WTC11 (cell line): ENCODE measurements around the gene RAB4A. TPM values are rescaled to one million over a fixed set of nuclear protein-coding genes. Genes with fewer than 3 reads are reported as not detected.

Experiments
- ATAC-seq: fragments of 200-7000 bp; cut with Tn5 transposase; 2 replicates; pipeline ENCODE4 v1.10.0; 2021; ENCODE audit warnings: mild to moderate bottlenecking, moderate library complexity
- CTCF ChIA-PET: fragments of 300-600 bp; sonication (Branson Sonifier 250); formaldehyde crosslinking; loops from one replicate; lab custom pipeline; 2021; ENCODE audit warnings: antibody characterized with exemption; lab: Charles Lee
- POLR2A ChIA-PET: fragments of 350-600 bp; sonication (Branson Sonifier 250); formaldehyde crosslinking; loops from one replicate; lab custom pipeline; 2021; ENCODE audit warnings: antibody characterized with exemption; lab: Charles Lee
- DNase-seq: peaks from one replicate; pipeline ENCODE4 v3.0.0; 2021; ENCODE audit warnings: low spot score
- H3K27ac Mint-ChIP-seq: 2 replicates; pipeline ENCODE4 v1.8.0; 2021; ENCODE audit warnings: mixed read lengths
- H3K27me3 Mint-ChIP-seq: 2 replicates; pipeline ENCODE4 v1.8.0; 2021; ENCODE audit warnings: low read depth, mild to moderate bottlenecking, moderate library complexity, mixed read lengths
- H3K36me3 Mint-ChIP-seq: 2 replicates; pipeline ENCODE4 v1.8.0; 2021; ENCODE audit warnings: mixed read lengths
- H3K4me1 Mint-ChIP-seq: 2 replicates; pipeline ENCODE4 v1.8.0; 2022; ENCODE audit warnings: mixed read lengths
- H3K4me3 Mint-ChIP-seq: 2 replicates; pipeline ENCODE4 v1.8.0; 2021; ENCODE audit warnings: mild to moderate bottlenecking, moderate library complexity, mixed read lengths
- H3K9me3 Mint-ChIP-seq: 2 replicates; pipeline ENCODE4 v1.8.0; 2021; ENCODE audit warnings: mixed read lengths
- ATF1 ChIP-seq: sonication (generic); formaldehyde crosslinking; IDR thresholded peaks from 2 replicates; pipeline ENCODE4 v1.8.1; 2023; ENCODE audit warnings: mild to moderate bottlenecking, moderate library complexity, missing genetic modification reagents
- ELF4 ChIP-seq: sonication (generic); formaldehyde crosslinking; IDR thresholded peaks from 2 replicates; pipeline ENCODE4 v1.8.1; 2022; ENCODE audit warnings: low read depth, mild to moderate bottlenecking, moderate library complexity, missing genetic modification reagents
- FOXJ3 ChIP-seq: sonication (generic); formaldehyde crosslinking; IDR thresholded peaks from 2 replicates; pipeline ENCODE4 v1.9.0; 2021; ENCODE audit warnings: missing genetic modification reagents, mild to moderate bottlenecking, borderline replicate concordance
- HMGA2 ChIP-seq: fragments of 250-450 bp; sonication (Bioruptor Pico); IDR thresholded peaks from 2 replicates; pipeline ENCODE4 v1.4.0; 2021; ENCODE audit warnings: mild to moderate bottlenecking, moderate library complexity
- KAT7 ChIP-seq: sonication (generic); formaldehyde crosslinking; IDR thresholded peaks from 2 replicates; pipeline ENCODE4 v1.8.1; 2023; ENCODE audit warnings: missing genetic modification reagents, mild to moderate bottlenecking, borderline replicate concordance
- SMAD3 ChIP-seq: sonication (generic); formaldehyde crosslinking; IDR thresholded peaks from 2 replicates; pipeline ENCODE4 v1.8.0; 2022; ENCODE audit warnings: missing genetic modification reagents, mild to moderate bottlenecking, borderline replicate concordance
- TP53 ChIP-seq: sonication (generic); formaldehyde crosslinking; IDR thresholded peaks from 2 replicates; pipeline ENCODE4 v1.8.1; 2023; ENCODE audit warnings: mild to moderate bottlenecking, missing genetic modification reagents
- ZNF138 ChIP-seq: sonication (generic); formaldehyde crosslinking; conservative IDR thresholded peaks from 2 replicates; pipeline ENCODE4 v1.8.1; 2022; ENCODE audit warnings: mild to moderate bottlenecking, moderate library complexity, missing genetic modification reagents
- ZNF232 ChIP-seq: sonication (generic); formaldehyde crosslinking; IDR thresholded peaks from 2 replicates; pipeline ENCODE4 v1.8.0; 2022; ENCODE audit warnings: mild to moderate bottlenecking, missing genetic modification reagents
- total RNA-seq: library from RNA; stranded (reverse); gene quantifications from 3 replicates; pipeline ENCODE4 v1.2.3, GENCODE V29; 2021
- TF ChIP-seq, protein P1 (sequence below): sonication (generic); formaldehyde crosslinking; IDR thresholded peaks from 2 replicates; pipeline ENCODE4 v1.8.0; 2022; ENCODE audit warnings: mild to moderate bottlenecking, missing genetic modification reagents
- TF ChIP-seq, protein P2 (sequence below): fragments of 250-450 bp; sonication (Bioruptor Pico); conservative IDR thresholded peaks from 2 replicates; pipeline ENCODE4 v1.9.0; 2021; ENCODE audit warnings: mild to moderate bottlenecking
- TF ChIP-seq, protein P3 (sequence below): sonication (generic); formaldehyde crosslinking; conservative IDR thresholded peaks from 2 replicates; pipeline ENCODE4 v1.8.1; 2022; ENCODE audit warnings: mild to moderate bottlenecking, missing genetic modification reagents
- TF ChIP-seq, protein P4 (sequence below): sonication (generic); formaldehyde crosslinking; conservative IDR thresholded peaks from 2 replicates; pipeline ENCODE4 v1.8.1; 2023; ENCODE audit warnings: mild to moderate bottlenecking, low read depth, missing genetic modification reagents, moderate library complexity
- TF ChIP-seq, protein P5 (sequence below): sonication (generic); formaldehyde crosslinking; IDR thresholded peaks from 2 replicates; pipeline ENCODE4 v1.8.1; 2023; ENCODE audit warnings: mild to moderate bottlenecking, missing genetic modification reagents, borderline replicate concordance
- TF ChIP-seq, protein P6 (sequence below): fragments of 250-450 bp; sonication (Bioruptor Pico); IDR thresholded peaks from 2 replicates; pipeline ENCODE4 v2.1.2; 2022; ENCODE audit warnings: mild to moderate bottlenecking, moderate library complexity
- TF ChIP-seq, protein P7 (sequence below): fragments of 250-450 bp; sonication (Bioruptor Pico); IDR thresholded peaks from 2 replicates; pipeline ENCODE4 v1.9.0; 2021; ENCODE audit warnings: mild to moderate bottlenecking

Gene RAB4A
- total RNA-seq, 1 experiment from 2014 or later: 67.9 TPM

DNA sequence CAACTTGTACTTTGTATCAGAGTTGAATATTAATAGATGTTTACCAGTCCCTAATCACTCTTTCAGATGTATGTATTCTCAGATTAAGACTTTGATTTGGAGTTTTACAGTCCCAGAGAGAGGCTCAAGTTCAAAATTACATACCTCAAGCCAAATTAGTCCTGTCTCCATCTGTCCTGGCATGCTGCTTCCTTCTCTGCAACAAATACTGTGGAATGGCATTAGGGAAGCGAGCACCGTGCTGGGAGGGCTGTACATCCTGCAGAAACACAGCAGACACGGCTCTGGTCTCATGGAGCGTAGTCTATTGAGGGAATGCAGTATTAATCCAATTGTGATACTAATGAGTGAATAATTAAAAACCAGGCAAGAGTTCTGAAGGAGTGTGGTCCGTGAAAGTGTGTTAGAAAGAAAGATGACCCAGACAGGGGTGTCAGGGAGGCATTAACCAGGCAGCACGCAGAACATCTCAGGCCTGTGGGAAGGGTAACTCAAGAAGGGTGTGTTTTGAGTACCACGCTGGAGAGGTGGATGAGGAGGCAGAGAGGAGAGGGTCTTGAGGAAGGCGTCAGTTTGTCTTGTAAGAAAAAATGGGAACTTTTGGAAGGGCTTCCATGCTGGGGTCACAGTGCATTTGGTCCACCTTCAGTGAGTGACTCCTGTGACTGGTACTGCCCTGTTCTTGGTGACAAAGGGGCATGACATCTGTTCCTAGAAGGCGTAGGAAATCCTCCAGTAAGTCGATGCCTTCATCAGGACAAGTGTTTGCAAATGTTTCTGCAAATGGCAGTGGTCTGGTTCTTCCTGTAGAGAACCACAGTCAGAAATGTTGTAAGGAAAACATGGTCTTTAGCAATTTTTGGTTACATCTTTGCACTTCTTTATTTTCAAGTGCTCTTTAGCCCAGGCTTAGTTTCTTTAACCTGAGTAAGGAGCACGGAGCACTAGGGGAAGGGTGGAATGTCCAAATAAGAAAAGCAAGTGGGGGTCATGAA lies 1.6 kb downstream of the RAB4A start:
- CTCF ChIA-PET: interaction anchor here (1.1 to 1.7 kb wide), 2 partner anchors 14 to 286 kb away, joined by 3 to 5 read pairs; partner anchors contain the start of gene ABCB10
- peak overlapping the region; percentile 97 for H3K4me3 Mint-ChIP-seq
- TF ChIP-seq, protein P1, sequence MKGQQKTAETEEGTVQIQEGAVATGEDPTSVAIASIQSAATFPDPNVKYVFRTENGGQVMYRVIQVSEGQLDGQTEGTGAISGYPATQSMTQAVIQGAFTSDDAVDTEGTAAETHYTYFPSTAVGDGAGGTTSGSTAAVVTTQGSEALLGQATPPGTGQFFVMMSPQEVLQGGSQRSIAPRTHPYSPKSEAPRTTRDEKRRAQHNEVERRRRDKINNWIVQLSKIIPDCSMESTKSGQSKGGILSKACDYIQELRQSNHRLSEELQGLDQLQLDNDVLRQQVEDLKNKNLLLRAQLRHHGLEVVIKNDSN: no peak
- TF ChIP-seq ZNF138 (CRISPR knock-in tag) (no peak), SMAD3 (CRISPR knock-in tag) (no peak), ELF4 (CRISPR knock-in tag) (no peak), HMGA2 (CRISPR knock-in tag) (no peak), ZNF232 (CRISPR knock-in tag) (no peak)
- TF ChIP-seq, protein P2, sequence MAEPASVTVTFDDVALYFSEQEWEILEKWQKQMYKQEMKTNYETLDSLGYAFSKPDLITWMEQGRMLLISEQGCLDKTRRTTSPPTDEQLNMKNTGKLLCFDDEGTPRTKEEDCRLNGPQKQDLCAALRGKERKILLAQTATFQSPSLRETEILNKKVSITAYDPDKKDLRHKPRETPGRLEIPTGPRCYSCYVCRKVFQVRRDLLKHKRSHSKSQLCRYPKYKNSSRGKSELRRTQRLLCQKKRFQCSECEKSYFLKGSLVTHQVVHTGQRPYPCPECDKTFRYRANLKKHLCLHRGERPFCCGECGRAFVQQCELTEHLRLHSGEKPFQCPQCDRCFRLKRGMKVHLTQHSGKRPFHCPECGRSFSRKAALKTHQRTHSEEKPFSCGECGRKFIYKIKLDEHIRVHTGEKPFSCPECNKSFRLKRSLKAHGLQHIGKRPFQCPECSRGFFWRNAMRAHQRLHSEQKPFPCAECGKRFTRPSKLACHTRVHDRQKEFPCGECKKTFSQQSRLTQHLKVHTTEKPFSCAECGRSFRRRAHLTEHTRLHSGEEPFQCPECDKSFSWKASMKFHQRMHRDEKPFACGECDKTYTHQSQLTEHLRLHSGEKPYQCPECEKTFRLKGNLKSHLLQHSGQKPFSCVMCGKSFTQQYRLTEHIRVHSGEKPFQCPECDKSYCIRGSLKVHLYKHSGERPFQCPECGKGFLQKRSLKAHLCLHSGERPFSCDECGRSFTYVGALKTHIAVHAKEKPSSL (CRISPR knock-in tag): no peak
- TF ChIP-seq, protein P3, sequence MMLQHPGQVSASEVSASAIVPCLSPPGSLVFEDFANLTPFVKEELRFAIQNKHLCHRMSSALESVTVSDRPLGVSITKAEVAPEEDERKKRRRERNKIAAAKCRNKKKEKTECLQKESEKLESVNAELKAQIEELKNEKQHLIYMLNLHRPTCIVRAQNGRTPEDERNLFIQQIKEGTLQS (CRISPR knock-in tag): no peak
- TF ChIP-seq, protein P4, sequence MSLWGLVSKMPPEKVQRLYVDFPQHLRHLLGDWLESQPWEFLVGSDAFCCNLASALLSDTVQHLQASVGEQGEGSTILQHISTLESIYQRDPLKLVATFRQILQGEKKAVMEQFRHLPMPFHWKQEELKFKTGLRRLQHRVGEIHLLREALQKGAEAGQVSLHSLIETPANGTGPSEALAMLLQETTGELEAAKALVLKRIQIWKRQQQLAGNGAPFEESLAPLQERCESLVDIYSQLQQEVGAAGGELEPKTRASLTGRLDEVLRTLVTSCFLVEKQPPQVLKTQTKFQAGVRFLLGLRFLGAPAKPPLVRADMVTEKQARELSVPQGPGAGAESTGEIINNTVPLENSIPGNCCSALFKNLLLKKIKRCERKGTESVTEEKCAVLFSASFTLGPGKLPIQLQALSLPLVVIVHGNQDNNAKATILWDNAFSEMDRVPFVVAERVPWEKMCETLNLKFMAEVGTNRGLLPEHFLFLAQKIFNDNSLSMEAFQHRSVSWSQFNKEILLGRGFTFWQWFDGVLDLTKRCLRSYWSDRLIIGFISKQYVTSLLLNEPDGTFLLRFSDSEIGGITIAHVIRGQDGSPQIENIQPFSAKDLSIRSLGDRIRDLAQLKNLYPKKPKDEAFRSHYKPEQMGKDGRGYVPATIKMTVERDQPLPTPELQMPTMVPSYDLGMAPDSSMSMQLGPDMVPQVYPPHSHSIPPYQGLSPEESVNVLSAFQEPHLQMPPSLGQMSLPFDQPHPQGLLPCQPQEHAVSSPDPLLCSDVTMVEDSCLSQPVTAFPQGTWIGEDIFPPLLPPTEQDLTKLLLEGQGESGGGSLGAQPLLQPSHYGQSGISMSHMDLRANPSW (CRISPR knock-in tag): no peak
- TF ChIP-seq, all 79 proteins: peak for 0
- H3K9me3 Mint-ChIP-seq: no peaks in the 10 kb centered on the region
- POLR2A ChIA-PET: no interaction called here
- peaks cover 14% of the 10 kb centered on the region for H3K27me3 Mint-ChIP-seq
- H3K36me3 Mint-ChIP-seq: 0 out of 2 replicates have a peak, but pooled peaks cover 3% of the 10 kb centered on the region
- DNase-seq (no peak), ATAC-seq (no peak)
- peaks cover 35% of the 10 kb centered on the region for H3K4me1 Mint-ChIP-seq
- H3K27ac Mint-ChIP-seq: peak overlapping the region; percentile 16; the same call in 1 of the 2 replicates

DNA sequence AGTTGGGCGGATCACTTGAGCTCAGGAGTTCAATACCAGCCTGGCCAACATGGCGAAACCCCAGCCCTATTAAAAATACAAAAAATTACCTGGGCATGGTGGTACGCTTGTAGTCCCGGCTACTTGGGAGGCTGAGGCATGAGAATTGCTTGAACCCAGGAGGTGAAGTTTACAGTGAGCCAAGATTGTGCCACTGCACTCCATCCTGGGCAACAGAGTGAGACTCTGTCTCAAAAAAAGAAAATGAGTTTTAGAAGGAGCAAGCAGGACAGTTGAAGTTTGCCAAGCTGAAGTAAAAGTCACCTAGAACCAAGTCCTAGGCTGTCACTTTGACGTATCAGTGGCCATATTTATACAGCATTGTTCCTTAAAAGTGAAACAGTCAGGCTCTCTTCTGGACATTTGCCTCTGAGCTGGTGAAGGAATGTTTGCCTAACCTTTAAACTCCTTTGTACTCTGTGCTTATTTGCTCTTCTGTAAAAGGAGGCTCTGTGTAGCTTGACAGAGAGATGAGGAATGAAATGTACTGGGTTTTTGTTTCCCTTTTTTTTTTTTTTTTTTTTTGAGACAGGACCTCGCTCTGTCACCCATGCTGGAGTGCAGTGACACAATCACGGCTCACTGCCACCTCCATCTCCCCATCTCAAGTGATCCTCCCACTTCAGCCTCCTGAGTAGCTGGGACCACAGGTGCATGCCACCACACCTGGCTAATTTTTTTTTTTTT lies 2.8 kb downstream of the RAB4A start:
- Mint-ChIP-seq H3K36me3 (no peaks in the 10 kb centered on the region), H3K9me3 (no peaks in the 10 kb centered on the region), H3K27ac (no peak overlapping the region), H3K4me3 (no peak overlapping the region), H3K27me3 (peaks cover 14% of the 10 kb centered on the region), H3K4me1 (peaks cover 35% of the 10 kb centered on the region)
- no peak for DNase-seq
- ATAC-seq: no peak
- ChIA-PET POLR2A (no interaction called here), CTCF (interaction anchor here (1.0 kb wide), 1 partner anchor 170 kb away, joined by 3 read pairs; no protein-coding TSS in a partner anchor)
- TF ChIP-seq ATF1 (CRISPR knock-in tag) (no peak), ZNF138 (CRISPR knock-in tag) (no peak), TP53 (CRISPR knock-in tag) (no peak)

DNA sequence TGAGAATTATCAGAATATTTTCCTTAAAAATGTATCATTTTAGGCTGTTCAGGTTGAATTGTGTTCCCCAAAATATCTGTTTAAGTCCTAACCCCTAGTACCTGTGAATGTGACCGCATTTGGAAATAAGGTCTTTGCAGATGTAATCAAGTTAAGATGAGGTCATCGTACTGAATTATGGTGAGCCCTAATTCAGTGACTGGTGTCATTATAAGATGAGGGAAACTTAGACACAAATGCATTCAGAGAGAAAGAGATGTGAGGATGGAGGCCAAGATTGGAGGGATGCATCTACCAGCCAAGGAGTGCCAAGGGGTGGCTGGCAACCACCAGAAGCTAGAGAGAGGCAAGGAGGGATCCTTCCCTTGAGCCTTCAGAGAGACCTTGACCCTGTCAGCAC lies 4.1 kb downstream of the RAB4A start:
- no peaks in the 10 kb centered on the region for H3K36me3 Mint-ChIP-seq
- CTCF ChIA-PET: interaction anchor here (0.7 kb wide), 1 partner anchor 30 kb away, joined by 3 read pairs; no protein-coding TSS in a partner anchor
- TF ChIP-seq, protein P5, sequence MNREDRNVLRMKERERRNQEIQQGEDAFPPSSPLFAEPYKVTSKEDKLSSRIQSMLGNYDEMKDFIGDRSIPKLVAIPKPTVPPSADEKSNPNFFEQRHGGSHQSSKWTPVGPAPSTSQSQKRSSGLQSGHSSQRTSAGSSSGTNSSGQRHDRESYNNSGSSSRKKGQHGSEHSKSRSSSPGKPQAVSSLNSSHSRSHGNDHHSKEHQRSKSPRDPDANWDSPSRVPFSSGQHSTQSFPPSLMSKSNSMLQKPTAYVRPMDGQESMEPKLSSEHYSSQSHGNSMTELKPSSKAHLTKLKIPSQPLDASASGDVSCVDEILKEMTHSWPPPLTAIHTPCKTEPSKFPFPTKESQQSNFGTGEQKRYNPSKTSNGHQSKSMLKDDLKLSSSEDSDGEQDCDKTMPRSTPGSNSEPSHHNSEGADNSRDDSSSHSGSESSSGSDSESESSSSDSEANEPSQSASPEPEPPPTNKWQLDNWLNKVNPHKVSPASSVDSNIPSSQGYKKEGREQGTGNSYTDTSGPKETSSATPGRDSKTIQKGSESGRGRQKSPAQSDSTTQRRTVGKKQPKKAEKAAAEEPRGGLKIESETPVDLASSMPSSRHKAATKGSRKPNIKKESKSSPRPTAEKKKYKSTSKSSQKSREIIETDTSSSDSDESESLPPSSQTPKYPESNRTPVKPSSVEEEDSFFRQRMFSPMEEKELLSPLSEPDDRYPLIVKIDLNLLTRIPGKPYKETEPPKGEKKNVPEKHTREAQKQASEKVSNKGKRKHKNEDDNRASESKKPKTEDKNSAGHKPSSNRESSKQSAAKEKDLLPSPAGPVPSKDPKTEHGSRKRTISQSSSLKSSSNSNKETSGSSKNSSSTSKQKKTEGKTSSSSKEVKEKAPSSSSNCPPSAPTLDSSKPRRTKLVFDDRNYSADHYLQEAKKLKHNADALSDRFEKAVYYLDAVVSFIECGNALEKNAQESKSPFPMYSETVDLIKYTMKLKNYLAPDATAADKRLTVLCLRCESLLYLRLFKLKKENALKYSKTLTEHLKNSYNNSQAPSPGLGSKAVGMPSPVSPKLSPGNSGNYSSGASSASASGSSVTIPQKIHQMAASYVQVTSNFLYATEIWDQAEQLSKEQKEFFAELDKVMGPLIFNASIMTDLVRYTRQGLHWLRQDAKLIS: no peak
- TF ChIP-seq, protein P6, sequence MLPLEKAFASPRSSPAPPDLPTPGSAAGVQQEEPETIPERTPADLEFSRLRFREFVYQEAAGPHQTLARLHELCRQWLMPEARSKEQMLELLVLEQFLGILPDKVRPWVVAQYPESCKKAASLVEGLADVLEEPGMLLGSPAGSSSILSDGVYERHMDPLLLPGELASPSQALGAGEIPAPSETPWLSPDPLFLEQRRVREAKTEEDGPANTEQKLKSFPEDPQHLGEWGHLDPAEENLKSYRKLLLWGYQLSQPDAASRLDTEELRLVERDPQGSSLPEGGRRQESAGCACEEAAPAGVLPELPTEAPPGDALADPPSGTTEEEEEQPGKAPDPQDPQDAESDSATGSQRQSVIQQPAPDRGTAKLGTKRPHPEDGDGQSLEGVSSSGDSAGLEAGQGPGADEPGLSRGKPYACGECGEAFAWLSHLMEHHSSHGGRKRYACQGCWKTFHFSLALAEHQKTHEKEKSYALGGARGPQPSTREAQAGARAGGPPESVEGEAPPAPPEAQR (CRISPR knock-in tag): no peak
- TF ChIP-seq, protein P7, sequence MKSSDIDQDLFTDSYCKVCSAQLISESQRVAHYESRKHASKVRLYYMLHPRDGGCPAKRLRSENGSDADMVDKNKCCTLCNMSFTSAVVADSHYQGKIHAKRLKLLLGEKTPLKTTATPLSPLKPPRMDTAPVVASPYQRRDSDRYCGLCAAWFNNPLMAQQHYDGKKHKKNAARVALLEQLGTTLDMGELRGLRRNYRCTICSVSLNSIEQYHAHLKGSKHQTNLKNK (CRISPR knock-in tag): no peak
- TF ChIP-seq FOXJ3 (CRISPR knock-in tag) (no peak), KAT7 (CRISPR knock-in tag) (no peak)

More for the DNA sequence above, 4.1 kb downstream of the RAB4A start:
- no peak for ATAC-seq
- Mint-ChIP-seq H3K9me3 (no peaks in the 10 kb centered on the region), H3K27me3 (peaks cover 11% of the 10 kb centered on the region), H3K27ac (no peak overlapping the region), H3K4me1 (peaks cover 35% of the 10 kb centered on the region), H3K4me3 (no peak overlapping the region)
- DNase-seq: no peak
- POLR2A ChIA-PET: no interaction called here
